Stimulated activated CD4-positive, alpha-beta T cell treated with anti-CD3 and anti-CD28 coated beads, Interleukin-12 subunit alpha, Interleukin-12 subunit beta, amount 100 ng/mL, for 4 hours (primary cell): ENCODE results near the gene DAPL1.

Experiments used
- DNase-seq: peaks from one replicate; pipeline ENCODE4 v3.0.0-alpha.2; 2020

The DAPL1 gene, protein sequence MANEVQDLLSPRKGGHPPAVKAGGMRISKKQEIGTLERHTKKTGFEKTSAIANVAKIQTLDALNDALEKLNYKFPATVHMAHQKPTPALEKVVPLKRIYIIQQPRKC

DNA sequence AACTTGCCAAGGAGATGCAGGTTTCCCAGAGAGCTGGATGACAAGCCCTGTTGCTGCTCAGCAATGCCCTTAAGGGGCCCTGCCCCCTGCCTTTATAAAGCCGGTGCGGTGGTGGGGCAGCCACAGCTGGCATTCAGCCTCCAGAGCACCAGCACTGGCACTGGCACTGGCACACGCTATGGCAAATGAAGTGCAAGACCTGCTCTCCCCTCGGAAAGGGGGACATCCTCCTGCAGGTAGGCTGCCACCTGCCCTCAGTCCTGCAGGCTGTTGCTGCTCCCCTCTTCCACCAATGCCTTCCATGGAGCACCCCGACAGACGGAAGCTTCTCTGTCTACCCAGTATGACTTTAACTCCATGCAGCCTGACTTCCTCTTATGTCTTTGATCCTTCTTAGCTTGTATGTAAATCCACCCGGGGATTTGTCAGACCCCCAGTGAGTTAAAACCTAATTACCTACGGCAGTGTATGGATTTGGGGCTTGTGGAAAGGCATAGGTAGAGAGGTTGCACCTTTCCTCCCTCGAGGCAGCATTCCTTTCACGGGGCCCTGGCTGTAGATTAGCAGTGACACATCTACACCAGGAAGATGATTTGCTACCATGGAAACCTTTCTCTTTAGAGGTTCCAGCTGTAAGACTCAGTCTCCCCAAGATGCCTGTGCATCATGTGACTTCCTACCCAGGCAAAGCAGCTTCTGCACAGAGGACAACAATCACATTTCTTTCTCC lies at the start of gene DAPL1:
Gene DAPL1, plus strand, starts transcription at position 123 of the 730 bp plus-strand sequence. Its CDS starts 56 bp downstream, at position 179.
- DNase-seq, result no peak

DNA sequence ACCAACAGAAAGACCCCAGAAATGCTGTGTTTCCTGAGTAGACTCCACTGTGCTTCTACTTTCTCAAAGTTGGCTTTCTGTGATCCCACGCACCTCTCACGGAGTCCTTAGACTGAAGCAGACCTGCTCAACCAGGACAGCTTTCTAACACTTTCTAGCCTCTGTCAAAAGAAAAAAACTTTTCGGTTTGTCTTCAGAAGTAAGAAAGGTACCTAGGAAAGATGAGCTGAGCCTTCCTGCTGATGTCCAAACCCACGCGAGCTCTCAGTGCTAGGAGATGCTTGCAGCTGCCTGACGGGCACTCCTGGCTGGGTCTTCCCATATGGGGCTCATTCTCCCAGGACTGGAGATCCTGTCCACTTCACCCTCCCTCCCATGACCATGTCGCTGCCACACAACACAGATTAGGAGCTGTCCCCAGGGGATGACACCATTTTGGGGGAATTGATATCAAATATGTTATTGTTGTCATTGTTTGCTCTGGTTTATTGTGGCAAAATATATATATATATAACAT lies 49.2 kb upstream of the DAPL1 start:
- DNase-seq, result no peak

DNA sequence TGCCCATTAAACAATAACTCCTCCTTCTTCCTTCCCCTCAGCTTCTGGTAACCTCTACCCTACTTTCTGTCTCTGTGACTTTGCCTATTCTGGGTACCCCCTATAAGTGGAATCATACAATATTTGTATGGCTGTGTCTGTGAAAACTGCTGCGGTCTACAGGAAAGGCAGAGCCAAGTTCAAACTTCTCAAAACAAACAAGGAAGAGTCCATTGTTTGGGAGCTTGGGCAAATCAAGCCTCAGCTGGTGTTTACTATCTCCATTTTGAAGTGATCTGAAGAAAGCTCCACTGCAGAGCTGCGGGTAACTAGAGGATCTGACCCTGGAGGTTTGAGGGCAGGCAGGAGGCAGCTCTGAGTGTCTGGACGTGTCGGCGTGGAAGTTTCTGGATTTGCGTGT lies 48.6 kb upstream of the DAPL1 start:
- DNase-seq, result no peak

DNA sequence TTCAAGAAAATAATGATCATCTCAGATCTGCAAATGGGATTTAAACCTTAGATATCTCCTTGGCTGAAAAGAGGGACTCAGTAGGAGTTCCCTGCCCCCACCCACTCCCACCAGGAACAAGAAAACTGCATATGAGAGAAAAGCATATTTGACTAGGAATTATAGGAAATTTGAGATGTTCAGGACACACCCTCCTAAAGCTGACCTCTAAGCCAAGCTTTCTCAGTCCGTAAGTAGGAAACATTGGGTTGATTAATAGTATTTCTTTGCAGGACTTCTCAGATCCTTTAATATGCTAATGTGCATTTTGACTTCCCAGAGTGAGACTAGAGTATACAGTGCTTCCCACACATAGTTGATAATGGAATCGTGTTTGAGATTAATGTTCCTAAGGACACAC lies 47.8 kb upstream of the DAPL1 start:
- no peak for DNase-seq

DNA sequence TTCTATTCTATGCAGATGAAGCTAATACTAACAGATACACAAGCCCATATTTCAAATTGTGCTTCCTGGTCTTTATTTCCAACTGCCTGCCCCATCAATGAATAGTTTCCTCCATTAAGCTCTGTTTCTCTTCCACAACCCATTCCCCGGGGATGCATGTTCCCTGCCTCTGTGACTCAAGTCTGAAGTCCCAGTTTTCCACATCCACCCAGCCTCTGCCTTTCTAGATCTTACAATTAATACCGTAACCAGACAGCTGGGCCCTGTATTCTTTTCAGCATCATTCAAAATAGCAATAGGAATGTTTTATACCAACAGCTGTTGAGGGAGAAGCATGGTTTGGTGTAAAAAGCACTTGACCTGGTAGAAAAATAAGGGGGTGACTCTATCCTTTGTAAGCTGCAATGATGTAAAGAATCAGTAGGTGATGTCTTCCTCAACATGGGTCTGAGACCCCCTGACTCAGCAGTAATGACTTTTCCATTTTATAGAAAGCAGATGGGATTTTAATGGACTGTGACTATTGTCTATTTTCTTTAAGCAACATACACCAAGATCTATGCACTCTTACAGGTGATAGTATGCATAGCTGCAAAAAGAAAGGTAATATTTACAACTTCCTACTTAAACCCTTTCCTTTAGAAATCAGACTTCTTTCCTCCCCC lies 46.1 kb upstream of the DAPL1 start:
- no peak for DNase-seq

DNA sequence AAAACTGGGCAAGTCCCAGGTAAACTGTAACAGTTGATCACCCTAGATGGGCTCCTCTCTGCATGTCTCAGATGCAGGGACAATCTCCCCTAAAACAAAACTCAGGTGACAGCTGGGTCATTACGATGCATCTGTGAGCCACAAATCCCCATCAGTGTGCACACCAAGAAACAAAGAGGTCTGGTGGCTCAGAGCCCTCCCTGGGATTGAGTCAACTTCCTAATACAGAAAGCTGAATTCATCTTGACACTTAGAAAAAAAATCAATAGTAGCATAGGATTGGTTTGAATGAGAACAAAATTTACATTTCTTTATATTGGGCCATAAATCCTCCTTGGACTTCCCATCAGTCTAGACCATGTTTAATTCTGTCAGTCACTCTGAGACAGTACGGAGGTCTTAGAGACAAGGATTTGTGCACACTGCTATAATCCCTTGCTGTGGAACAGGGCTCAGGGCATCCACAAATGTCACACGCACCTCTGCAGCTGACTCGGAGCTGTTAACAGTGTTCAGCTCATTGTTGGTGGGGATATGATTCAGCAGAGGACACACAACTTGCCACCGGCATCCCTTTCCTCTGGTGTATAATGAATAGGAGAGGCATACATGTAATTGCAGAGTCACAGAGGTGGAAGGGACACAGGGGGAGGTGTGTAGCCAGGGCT lies 44.5 kb upstream of the DAPL1 start:
- DNase-seq, result no peak

DNA sequence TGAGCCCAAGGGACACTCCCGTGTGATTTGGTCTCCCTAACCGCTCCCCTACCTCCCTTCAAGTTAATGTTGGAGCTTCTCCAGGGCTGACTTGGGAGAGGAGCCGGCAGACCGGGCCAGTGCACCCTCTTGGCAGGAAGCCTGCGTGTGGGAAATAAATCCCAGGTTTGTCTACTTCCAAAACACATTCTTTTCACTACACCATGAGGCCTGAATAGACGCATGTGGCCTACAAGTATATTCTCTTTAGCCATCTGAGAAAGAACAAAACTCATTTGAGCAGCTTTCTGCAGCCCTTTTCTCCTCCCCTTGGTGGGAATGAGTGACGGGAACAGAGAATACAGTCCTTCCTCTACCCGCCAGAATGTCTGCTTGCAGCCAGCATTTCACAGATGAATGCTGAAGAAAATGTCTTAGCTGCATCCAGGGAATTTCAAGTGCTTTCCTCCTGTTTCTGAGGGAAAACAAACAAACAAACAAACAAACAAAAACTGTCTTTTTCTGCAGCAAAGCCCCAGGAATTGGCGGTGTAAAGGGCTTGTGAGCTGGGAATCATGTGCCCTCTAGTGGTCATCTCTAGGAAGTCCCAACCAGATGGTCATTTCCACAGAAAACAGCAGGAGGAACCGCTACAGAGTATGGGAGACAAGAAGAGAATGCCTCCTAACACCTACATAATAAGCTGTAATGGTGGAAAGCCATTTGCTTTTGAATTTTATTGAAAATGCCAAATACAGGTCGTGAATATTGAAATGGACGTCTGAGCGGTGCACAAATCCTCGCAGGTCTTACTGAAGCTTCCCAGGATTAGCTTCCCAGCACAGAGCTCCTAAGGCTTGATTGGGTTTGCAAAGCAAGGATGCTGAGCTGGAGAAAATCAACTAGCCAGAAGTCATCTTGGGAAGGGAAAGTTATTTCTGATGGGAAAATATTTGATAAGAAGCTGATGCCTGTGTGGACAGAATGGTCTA lies 41.2 kb upstream of the DAPL1 start:
- no peak for DNase-seq

DNA sequence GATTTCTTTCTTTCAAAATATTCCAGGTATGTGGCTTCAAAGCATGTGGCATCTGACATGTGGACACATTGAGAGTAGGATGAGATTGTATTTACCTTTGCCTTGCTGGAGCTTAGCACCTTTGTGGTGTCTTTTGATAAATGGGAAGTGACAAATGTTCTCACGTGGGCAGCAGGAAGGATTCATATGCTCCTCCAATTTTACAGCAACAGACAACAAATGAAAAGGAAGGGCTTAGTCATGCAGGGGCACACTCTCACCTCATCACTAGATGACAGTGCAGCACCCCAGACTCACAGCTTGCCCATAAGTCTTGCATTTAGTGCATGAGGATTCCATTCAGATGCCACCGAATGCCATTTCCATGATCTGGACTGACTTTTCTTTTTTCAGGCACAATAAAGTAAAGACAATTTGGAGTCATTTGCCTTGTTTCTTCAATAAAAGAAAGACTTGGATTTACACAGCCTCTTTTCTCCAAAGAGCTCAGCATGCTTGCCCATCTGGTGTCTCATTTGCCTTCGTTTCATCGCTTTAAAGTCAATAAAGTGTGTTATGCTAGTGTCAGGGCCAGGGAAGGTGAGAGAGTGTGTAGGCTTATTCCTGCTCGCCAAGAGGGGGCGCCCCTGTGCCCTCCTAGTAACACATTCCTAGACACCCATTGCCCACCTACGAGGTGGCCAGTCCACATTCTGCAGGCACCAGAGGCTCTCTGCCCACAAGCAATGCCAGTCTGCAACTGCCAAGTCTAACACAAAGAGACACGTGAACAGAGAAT lies 39.6 kb upstream of the DAPL1 start:
- DNase-seq, result no peak

DNA sequence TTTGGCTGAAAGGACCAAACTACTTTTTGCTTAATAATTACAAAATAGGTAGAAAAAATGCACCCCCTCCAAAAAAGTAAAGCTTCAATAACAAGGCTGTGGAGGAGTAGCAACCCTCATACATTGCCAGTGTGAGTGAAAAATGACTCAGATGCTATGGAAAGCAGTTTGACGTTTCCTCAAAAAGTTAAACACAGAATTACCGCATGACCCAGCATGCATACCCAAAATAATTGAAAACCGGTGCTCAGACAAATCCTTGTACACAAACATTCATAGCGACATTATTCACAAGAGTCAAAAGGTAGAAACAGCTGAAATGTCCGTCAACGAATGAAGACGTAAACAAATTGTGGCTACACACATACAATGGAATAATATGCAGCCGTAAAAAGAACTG lies 38.8 kb upstream of the DAPL1 start:
- no peak for DNase-seq

DNA sequence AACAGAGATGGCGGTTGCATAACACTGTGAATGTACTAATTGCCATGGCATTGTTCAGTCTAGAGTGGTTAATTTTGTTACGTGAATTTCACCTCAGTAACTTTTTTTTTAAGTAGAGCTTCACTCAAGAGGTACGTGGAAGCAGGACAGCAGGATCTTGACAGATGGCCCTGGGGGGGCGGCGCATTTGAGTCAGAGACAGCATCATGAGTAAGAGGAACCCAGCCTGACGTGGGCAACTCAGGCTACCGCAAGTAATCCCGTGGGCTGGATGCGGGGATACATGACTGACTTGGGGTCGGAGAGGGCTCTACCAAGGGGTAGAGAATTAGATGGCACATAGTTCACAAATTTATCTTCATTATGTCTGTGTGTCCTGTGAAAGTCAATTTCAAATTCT lies 38.1 kb upstream of the DAPL1 start:
- no peak for DNase-seq

DNA sequence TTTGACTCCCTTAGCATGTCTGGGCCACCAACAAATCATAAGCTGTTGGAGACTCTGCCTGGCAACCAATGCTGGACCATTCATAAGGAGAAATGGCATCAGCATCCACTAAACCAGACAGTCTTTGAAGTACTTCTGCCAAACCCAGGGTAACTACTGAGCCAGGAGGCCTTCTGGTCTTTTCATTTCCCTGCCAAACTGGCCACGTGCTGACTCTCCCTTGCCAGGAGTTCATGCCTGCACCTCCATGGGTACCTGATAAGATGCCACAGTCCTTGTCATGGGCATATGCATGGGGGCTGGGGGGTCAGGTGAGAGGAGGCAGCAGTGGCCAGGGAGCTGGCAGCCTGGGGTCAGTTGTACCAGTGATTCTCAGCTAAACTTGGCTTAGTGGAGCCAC lies 34.2 kb upstream of the DAPL1 start:
- no peak for DNase-seq

DNA sequence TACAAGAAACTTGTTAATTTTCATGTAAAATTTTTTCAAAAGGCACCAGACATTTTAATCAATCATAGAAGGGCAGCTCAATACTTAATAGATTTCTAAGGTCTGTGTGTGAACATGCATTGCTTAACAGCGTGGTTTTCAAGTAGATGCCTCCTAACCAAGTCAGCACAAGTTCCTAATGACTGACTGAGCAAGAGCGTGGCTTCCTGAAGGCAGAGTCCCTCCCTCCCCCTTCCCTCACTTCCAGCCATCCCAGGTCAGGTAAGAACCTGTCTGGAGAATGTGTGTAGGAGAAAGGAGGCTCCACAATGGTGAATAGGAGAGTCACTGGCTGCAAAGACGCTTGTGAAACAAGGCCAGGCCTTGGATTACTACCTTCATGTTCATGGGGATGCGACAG lies 33.5 kb upstream of the DAPL1 start:
- DNase-seq, result no peak

DNA sequence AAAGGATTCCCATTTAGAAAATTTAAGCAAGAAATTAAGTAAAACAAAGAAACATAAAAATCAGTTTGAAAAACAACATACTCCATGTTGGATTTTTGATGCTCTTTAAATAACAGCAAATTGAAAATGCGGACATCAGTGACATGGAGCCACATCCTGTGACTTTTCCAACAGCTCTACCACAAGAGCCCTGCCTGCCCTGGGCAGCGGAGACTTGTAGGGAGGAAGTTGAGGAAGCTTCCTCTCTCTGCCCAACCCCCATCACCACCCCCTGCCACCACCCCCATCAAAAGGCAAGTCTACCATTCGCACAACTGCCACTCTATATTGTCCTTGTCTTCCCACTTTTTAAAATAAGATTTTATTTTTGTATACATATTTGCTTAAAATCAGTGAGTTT lies 32.8 kb upstream of the DAPL1 start:
- DNase-seq, result no peak

DNA sequence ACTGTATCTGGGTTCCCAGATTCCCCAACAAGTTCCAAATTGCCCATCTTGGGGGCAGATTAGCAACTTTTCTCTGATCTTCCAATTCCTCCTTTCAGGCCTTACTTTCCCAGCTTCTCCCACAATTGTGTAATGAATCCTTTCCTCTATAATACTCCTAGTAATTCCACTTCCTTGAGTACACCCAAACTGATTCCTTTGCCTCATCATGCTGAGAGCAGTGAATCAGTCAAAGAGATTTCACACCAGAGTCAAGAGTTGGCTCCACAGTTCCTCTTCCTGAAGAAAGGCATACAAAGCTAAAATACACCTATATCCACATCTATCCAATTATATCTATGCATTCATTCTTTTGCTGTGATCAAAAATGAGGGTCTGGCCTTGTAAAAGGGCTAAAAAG lies 28.6 kb upstream of the DAPL1 start:
- no peak for DNase-seq

DNA sequence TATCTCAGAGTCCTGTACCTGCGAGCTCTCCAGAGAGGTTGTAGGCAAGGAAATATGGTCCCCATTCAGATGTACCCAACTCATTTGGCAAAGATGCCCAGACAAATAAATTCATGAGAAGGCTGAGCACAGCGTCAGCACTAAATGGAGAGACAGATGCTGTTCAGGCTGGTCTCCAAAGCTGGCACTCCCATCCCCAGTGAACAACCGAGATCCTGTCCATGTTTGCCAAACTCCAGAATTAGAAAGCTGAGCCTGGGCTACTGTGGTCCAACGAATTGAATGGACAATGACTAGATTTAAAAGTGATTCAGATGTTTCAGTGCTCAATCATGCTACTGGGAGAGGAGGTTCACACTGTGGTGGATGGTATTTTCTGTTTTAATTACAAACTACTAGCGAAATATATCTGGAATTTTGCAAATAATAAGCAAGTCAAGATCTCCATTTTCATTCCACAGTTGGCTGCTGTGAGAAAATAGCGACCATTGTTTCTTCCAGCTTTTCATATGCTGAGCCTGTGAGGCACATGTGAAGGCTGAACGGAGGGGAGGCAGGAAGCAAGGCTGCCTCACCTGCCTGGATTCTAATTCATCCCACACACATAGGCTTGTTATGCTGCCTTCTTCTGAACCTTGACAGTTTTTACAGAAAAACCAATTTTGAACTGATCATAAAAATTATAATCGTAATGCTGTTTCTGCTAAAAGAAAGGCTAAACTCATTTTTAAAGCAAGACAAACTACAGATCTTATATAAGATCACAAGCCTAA lies 22.6 kb upstream of the DAPL1 start:
- no peak for DNase-seq

DNA sequence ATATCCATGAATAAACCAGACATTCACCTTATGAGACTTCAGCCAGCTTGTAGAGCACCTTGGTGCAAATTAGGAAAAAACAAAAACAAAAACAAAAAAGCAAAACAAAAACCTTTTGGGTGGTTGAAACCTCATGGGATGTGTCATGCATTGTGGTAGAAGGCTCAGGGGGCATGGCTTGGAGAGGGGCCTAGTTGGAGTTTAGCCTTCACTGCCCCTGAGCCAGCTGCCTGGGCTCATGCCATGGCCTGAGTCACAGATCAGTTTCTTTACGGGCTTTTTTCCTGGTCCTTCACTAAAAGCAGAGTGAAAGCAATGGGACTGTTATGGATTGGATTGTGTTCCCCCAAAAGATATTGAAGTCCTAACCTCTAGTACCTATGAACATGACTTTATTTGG lies 22.0 kb upstream of the DAPL1 start:
- no peak for DNase-seq

DNA sequence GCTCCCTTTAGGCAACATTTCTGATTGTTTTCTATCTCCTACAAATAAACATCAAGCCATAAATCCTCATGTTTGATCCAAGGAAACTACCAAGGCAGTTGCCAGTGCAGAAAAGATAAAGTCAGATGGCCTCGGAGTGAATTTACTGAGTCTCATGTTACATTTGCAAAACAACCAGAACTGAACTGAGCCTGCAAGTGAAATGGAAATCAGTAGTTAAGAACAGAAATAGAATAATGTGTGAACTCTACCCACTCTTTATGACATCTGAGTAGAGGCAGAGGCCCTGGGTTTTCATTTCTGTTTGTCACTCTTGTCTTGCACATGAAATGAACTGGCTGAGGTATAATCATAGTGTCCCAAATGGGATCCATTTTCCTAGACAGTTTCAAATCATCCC lies 20.4 kb upstream of the DAPL1 start:
- DNase-seq, result no peak

DNA sequence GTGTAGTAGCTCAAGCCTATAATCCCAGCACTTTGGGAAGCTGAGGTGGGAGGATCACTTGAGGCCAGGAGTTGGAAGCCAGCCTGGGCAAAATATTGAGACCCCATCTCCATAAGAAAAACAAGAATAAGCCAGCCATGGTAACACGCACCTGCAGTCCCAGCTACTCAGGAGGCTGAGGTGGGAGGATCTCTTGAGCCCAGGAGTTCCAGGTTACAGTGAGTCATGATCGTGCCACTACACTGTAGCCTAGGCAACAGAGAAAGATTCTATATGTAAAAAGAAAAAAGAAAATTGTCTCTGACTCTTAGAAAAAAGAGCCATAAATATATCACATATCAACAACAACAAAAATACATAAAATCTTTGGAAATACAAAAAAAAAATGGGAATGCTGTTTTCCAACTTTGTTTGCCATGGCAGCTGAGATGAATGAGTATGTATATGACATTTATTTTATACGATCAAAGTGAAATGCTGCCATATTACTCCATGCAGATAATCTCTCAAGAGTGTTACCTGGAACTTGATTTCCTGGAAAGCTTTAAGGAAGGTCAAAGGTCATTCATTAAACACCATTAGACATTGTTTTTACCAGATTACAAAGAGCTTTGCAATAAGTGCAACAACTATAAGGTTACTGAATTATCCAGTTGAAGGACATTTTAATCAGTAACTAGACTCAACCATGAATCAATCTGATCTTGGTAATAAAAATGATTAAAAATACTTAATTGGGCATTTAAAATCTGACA lies 19.7 kb upstream of the DAPL1 start:
- DNase-seq, result no peak

DNA sequence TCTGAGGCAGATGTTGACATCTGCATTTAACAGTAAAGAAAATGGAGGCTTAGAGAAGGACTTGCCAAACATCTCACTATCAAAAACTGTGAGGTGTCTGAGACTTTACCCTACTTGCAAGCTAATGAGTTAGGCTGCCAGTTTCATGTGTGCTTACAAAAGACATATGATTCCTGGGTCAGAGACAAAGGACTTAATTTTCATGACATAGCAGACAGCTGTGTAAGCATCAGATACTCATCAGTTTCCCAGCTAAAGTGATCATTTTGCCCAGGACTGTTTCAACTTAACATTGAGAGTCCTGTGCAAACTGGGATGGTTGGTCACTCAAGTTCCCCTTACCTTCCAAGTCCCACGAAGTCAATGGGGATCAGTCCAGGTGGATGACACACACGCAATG lies 18.9 kb upstream of the DAPL1 start:
- DNase-seq, result no peak

DNA sequence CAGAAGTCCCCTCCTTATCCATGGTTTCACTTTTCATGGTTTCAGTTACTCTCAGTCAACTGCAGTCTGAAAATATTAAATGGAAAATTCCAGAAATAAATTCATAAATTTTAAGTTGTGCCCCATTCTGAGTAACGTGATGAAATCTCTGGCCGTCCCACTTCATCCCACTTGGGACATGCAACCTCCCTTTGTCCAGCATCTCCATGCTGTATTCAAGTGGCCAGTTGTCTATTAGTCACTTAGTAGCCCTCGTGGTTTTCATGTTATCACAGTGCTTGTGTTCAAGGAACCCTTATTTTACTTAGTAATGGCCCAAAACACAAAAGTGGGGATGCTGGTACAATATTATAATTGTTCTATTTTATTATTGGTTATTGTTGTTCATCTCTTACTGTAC lies 18.0 kb upstream of the DAPL1 start:
- DNase-seq, result no peak
